Caco-2 (cell line): ENCODE results near the gene SNAI3. TPM values are rescaled to one million over a fixed set of nuclear protein-coding genes. Genes with fewer than 3 reads are reported as not detected.
A peak's percentile ranks its signal among the peaks of the same experiment; 100 is the strongest.

ENCODE experiments used
- BruUV-seq: library from RNA; stranded (reverse); fragments of 400-500 nt; replicated peaks from 2 replicates; lab custom pipeline; 2021; lab: Mats Ljungman, UMichigan
- CTCF ChIA-PET: fragments of 300-600 bp; sonication (Branson Sonifier 250); formaldehyde crosslinking; loops from one replicate; lab custom pipeline; 2022; ENCODE audit warnings: antibody characterized with exemption; lab: Charles Lee
- POLR2A ChIA-PET: fragments of 300-600 bp; sonication (Branson Sonifier 250); formaldehyde crosslinking; loops from one replicate; lab custom pipeline; 2022; ENCODE audit warnings: antibody characterized with exemption; lab: Charles Lee
- DNase-seq, 2 experiments: peaks; one replicate each; pipeline versions ENCODE4 v3.0.0 to v3.0.0-alpha.2; 2020 to 2022
- H3K27me3 ChIP-seq: replicated peaks from 2 replicates; pipeline ENCODE4 v1.6.0; 2011; ENCODE audit warnings: low read length; ENCODE audit not compliant: control insufficient read depth, insufficient read depth
- H3K36me3 ChIP-seq: 2 replicates; pipeline ENCODE4 v1.5.1; 2011; ENCODE audit warnings: low read length; ENCODE audit not compliant: control insufficient read depth, insufficient read depth
- H3K4me1 ChIP-seq: fragments of 250-450 bp; sonication (Bioruptor Pico); 2 replicates; pipeline ENCODE4 v1.5.1; 2020; ENCODE audit warnings: mild to moderate bottlenecking
- H3K4me3 ChIP-seq: 2 replicates; pipeline ENCODE4 v1.5.1; 2011; ENCODE audit warnings: low read depth, mild to moderate bottlenecking, control low read depth, low read length
- H3K9me3 ChIP-seq: fragments of 250-450 bp; sonication (Bioruptor Pico); 2 replicates; pipeline ENCODE4 v1.5.1; 2020; ENCODE audit warnings: mild to moderate bottlenecking, moderate library complexity
- H3K27ac Mint-ChIP-seq: one replicate; pipeline ENCODE4 v1.8.0; 2022; ENCODE audit warnings: mixed read lengths; ENCODE audit not compliant: unreplicated experiment
- H3K27me3 Mint-ChIP-seq: one replicate; pipeline ENCODE4 v1.8.0; 2022; ENCODE audit warnings: mixed read lengths; ENCODE audit not compliant: insufficient read depth, unreplicated experiment
- H3K36me3 Mint-ChIP-seq: one replicate; pipeline ENCODE4 v1.8.0; 2022; ENCODE audit warnings: mild to moderate bottlenecking, mixed read lengths; ENCODE audit not compliant: insufficient read depth, unreplicated experiment
- H3K4me1 Mint-ChIP-seq: one replicate; pipeline ENCODE4 v1.8.0; 2022; ENCODE audit warnings: low read depth, mixed read lengths; ENCODE audit not compliant: unreplicated experiment
- H3K4me3 Mint-ChIP-seq: one replicate; pipeline ENCODE4 v1.8.0; 2022; ENCODE audit warnings: mild to moderate bottlenecking, moderate library complexity, mixed read lengths; ENCODE audit not compliant: unreplicated experiment
- H3K9me3 Mint-ChIP-seq: one replicate; pipeline ENCODE4 v1.8.0; 2022; ENCODE audit warnings: mixed read lengths; ENCODE audit not compliant: unreplicated experiment
- CTCF ChIP-seq, 2 experiments: fragments of 200-600 bp in 1 of 2; IDR thresholded peaks; 1 replicate in 1 of 2; 2 replicates in 1 of 2; pipeline versions ENCODE4 v1.5.1 to v1.8.0; 2011 to 2022; ENCODE audit warnings: antibody characterized with exemption in 1 of 2, control low read depth in 1 of 2, inconsistent platforms in 1 of 2, low read depth in 1 of 2, low read length in 1 of 2, mild to moderate bottlenecking in 1 of 2, moderate library complexity in 1 of 2; ENCODE audit not compliant: insufficient read depth in 1 of 2, severe bottlenecking in 1 of 2, unreplicated experiment in 1 of 2
- intact Hi-C: fragments of 100-400 bp; cut with micrococcal nuclease; formaldehyde crosslinking; loops from one replicate; pipeline ENCODE4 v1.10.0; 2022; ENCODE audit not compliant: unreplicated experiment
- total RNA-seq: library from RNA; stranded (reverse); gene quantifications from 2 replicates; pipeline ENCODE4 v1.2.3, GENCODE V29; 2022

The SNAI3 gene
- total RNA-seq, 1 experiment from 2014 or later = 3.5 TPM

DNA sequence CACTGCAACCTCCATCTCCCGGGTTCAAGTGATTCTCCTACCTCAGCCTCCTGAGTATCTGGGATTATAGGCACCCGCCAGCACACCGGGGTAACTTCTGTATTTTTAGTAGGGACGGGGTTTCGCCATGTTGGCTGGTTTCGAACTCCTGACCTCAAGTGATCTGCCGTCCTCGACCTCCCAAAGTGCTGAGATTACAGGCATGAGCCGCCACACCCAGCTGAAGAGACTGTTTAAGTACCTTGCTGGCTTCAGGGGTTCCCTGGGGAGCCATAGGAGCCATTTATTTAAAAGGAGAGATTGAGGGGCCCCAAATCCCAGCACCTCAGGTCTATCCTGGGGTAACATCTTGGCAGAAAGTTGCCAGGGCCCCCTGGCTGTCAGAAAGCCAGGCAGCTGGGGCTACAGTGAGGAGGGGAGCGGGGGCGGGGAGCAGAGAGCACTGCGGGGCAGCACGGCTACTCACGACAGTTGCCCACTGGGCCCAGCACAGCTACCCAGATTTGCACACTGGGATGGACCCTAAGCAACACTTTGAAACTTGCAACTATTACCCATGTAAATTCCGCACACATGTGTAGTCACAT, 1.6 kb downstream of the SNAI3 start:
- Mint-ChIP-seq H3K27me3 (no peaks in the 10 kb centered on the region), H3K27ac (no peak overlapping the region), H3K4me1 (peaks cover 13% of the 10 kb centered on the region), H3K36me3 (peaks cover 17% of the 10 kb centered on the region), H3K9me3 (no peaks in the 10 kb centered on the region), H3K4me3 (peak overlapping the region; percentile 78)
- intact Hi-C loops = no loop called here
- Histone ChIP-seq H3K4me3 (no peak overlapping the region), H3K9me3 (no peaks in the 10 kb centered on the region), H3K4me1 (peaks cover 24% of the 10 kb centered on the region), H3K27me3 (no peaks in the 10 kb centered on the region), H3K36me3 (no peaks in the 10 kb centered on the region)
- no peak for DNase-seq
- TF ChIP-seq CTCF (IDR thresholded peaks at IDR 0.05; ENCODE audit: insufficient read depth in 1 of 2, low read depth in 1 of 2, low read length in 1 of 2, severe bottlenecking in 1 of 2, unreplicated experiment in 1 of 2) = no peak
- ChIA-PET POLR2A (interaction anchor here (0.7 kb wide), 1 partner anchor 114 kb away, joined by 4 read pairs; the partner anchor contains the start of gene ZC3H18), CTCF (interaction anchor here (0.5 to 1.2 kb wide), 3 partner anchors 12 to 126 kb away, joined by 3 to 10 read pairs (median 5); no protein-coding TSS in a partner anchor)
- BruUV-seq = no TSS peak

DNA sequence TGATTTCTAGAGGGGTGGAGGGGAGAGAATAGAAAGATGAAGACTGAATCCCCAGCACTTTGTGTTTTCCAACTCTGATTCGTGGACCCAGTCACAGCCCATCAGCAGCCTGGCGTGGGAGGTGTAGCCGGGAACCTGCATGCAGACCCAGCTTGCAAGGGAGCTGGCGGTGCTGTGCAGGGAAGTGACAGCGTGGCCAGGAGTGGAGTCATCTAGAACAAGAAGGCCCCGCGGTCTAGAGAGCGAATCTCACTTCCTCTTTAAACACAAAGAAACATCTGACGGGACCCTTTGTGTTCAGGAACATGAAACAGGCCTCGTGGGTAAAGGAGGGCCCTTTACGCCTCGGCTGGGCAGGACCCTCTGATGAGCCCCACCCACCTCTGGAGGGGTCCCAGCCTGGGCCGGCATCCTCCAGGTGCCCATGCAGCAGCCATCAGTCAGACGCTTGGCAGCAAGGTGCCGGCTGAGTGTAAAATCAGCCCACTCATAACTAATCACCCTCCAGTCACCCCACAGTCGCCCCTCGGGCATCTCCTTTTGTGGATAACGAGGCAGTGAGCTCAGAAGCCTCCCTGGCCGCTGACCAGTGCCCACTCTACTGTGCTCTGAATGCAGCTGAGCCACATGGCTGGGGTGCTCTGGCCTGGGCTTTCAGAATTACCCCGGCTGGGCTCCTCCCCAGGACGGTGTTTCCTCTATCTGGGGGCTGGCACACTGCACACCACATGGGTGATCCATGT, 4.4 kb downstream of the SNAI3 start:
- BruUV-seq = no TSS peak
- ChIA-PET CTCF (interaction anchor here (0.9 kb wide), 1 partner anchor 10 kb away, joined by 3 read pairs; no protein-coding TSS in a partner anchor), POLR2A (no interaction called here)
- no peak for TF ChIP-seq CTCF (IDR thresholded peaks at IDR 0.05; ENCODE audit: insufficient read depth in 1 of 2, low read depth in 1 of 2, low read length in 1 of 2, severe bottlenecking in 1 of 2, unreplicated experiment in 1 of 2)
- peaks cover 7% of the 10 kb centered on the region for H3K4me1 ChIP-seq
- peaks cover 13% of the 10 kb centered on the region for H3K36me3 Mint-ChIP-seq
- no peak overlapping the region for H3K4me3 ChIP-seq
- H3K36me3 ChIP-seq = no peaks in the 10 kb centered on the region
- no peaks in the 10 kb centered on the region for H3K4me1 Mint-ChIP-seq
- no peaks in the 10 kb centered on the region for H3K9me3 Mint-ChIP-seq
- H3K27me3 ChIP-seq = no peaks in the 10 kb centered on the region
- intact Hi-C loops = no loop called here
- H3K27me3 Mint-ChIP-seq = no peaks in the 10 kb centered on the region
- H3K27ac Mint-ChIP-seq = no peak overlapping the region
- no peaks in the 10 kb centered on the region for H3K9me3 ChIP-seq
- no peak for DNase-seq
- H3K4me3 Mint-ChIP-seq = no peak overlapping the region

DNA sequence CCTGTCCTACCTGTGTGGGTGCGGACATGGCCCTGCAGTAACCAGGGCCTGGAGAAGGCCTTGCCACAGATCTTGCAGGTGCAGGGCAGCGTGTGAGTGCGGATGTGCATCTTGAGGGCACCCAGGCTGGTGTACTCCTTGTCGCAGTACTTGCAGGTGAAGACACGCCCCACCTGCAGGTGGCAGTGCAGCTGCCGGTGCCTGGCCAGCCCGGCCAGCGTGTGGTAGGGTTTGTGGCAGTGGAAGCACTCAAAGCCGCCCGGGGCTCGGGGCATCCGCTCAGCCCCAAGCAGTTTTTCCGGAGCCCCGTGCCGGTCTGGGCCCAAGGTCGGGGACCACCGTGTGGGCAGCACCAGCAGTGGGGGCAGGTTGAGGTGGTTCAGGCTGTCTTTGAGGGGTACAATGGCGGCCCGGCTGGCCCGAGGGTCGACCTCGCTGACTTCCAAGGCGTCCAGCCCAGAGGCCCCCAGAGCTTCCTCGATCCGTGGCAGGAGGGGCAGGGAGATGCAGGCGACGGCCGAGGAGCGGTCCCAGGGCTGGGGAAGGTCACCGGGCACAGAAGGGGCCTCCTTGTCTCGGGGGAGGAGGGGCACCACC, 5.1 kb downstream of the SNAI3 start:
- intact Hi-C loops = no loop called here
- no peak overlapping the region for H3K27ac Mint-ChIP-seq
- no peak overlapping the region for H3K4me3 Mint-ChIP-seq
- Histone ChIP-seq H3K4me3 (no peak overlapping the region), H3K27me3 (no peaks in the 10 kb centered on the region), H3K9me3 (no peaks in the 10 kb centered on the region), H3K4me1 (0 out of 2 replicates have a peak, but pooled peaks cover 4% of the 10 kb centered on the region), H3K36me3 (no peaks in the 10 kb centered on the region)
- no peaks in the 10 kb centered on the region for H3K27me3 Mint-ChIP-seq
- peaks cover 11% of the 10 kb centered on the region for H3K36me3 Mint-ChIP-seq
- H3K4me1 Mint-ChIP-seq = no peaks in the 10 kb centered on the region
- POLR2A ChIA-PET = no interaction called here
- peak in 1 of 2 experiments; percentile 63 for DNase-seq
- CTCF ChIA-PET = interaction anchor here (0.7 kb wide), 1 partner anchor 976 kb away, joined by 4 read pairs; no protein-coding TSS in a partner anchor
- TF ChIP-seq CTCF (IDR thresholded peaks at IDR 0.05; ENCODE audit: insufficient read depth in 1 of 2, low read depth in 1 of 2, low read length in 1 of 2, severe bottlenecking in 1 of 2, unreplicated experiment in 1 of 2) = peak; percentile 59 to 75
- H3K9me3 Mint-ChIP-seq = no peaks in the 10 kb centered on the region
- BruUV-seq = no TSS peak
